HepG2 (cell line): ENCODE data around the gene CHFR.

Experiments
- EZH2 ChIP-seq: conservative IDR thresholded peaks from 2 replicates; pipeline ENCODE4 v1.6.1; 2012; ENCODE audit warnings: mild to moderate bottlenecking, low read depth, low read length, moderate library complexity
- FOXK1 ChIP-seq: sonication (generic); formaldehyde crosslinking; IDR thresholded peaks from 2 replicates; pipeline ENCODE4 v1.4.0; 2020; ENCODE audit warnings: low read depth, missing genetic modification reagents, borderline replicate concordance

DNA sequence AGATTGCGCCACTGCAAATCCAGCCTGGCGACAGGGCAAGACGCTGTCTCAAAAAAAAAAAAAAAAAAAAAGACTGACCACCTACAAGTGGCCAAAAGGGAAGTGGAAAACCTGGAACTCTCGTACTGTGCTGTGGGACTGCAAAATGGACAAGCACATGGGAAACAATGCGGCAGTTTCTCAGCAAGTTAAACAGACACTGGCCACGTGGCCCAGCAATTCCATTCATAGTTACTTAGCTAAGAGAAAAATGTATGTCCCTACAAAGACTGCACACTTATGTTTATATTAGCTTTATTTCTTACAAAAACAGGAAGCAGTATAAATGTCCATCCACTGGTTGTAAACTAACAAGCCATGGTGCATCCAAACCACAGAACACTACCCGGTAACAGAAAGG lies 5.6 kb downstream of the CHFR start:
- TF ChIP-seq EZH2 (no peak), FOXK1 (CRISPR knock-in tag) (no peak)
